Right cardiac atrium (tissue), 5 donors: ENCODE results near the gene ZBTB7B. TPM values are rescaled to one million over a fixed set of nuclear protein-coding genes. Genes with fewer than 3 reads are reported as not detected.

Experiments
- ATAC-seq, 2 donors: fragments of 200-7000 bp; cut with Tn5 transposase; one replicate each; pipeline versions ENCODE4 v1.8.0 to v1.9.1; 2020; ENCODE audit warnings: moderate library complexity in 2 of 2, mild to moderate bottlenecking in 1 of 2
- DNase-seq, 3 donors: peaks; one replicate each; pipeline ENCODE4 v3.0.0-alpha.2; 2020
- H3K27ac ChIP-seq: one replicate; pipeline ENCODE4 v1.5.1; 2013; ENCODE audit warnings: mild to moderate bottlenecking, low read length, control low read depth, moderate library complexity
- H3K27me3 ChIP-seq: one replicate; pipeline ENCODE4 v1.6.1; 2013; ENCODE audit not compliant: control insufficient read depth, insufficient read depth
- H3K4me1 ChIP-seq: one replicate; pipeline ENCODE4 v1.6.1; 2013; ENCODE audit warnings: low read length; ENCODE audit not compliant: control insufficient read depth, insufficient read depth
- H3K4me3 ChIP-seq: one replicate; pipeline ENCODE4 v1.5.1; 2013; ENCODE audit warnings: low read length, control low read depth
- H3K9me3 ChIP-seq: one replicate; pipeline ENCODE4 v1.6.1; 2013; ENCODE audit warnings: low read length; ENCODE audit not compliant: control insufficient read depth
- WGBS: extraction: QIAGEN DNeasy Blood & Tissue Kit; methylation state at CpG from one replicate; pipeline ENCODE4 v1.1.7; 2013; 5-methylcytosine and 5-hydroxymethylcytosine counted together
- intact Hi-C, 4 donors: fragments of 100-400 bp; cut with DNase I; formaldehyde crosslinking; loops; one replicate each; pipeline versions ENCODE4 v1.11.0 to v1.14.0; 2022 to 2023
- microRNA-seq, 2 donors: library from miRNA; unstranded; fragments of <30 nt; microRNA quantifications; one replicate each; pipeline ENCODE4 v1.2.0, GENCODE V29; 2020 to 2021
- polyA plus RNA-seq: library from polyadenylated mRNA; stranded (reverse); fragments of 200-250 nt; gene quantifications from one replicate; pipeline ENCODE4 v1.2.3, GENCODE V29; 2013
- total RNA-seq, 4 donors: library from RNA; stranded (reverse); fragmentation: NEBNext Ultra II Directional; extraction: Animal tissue kit (Norgen Biotek cat#: 25700); gene quantifications; one replicate each; pipeline ENCODE4 v1.2.1, GENCODE V29; 2021
- donor health status: healthy with polysubstance abuse.
- donor health status: DM: no; HTN: yes; CAD: no.
- donor health status: DM: no; HTN: no; CAD: no.
- donor health status: DM: no; HTN: yes; CAD: no; lungs with severe emphysema.
- donor health status: DM: yes; HTN: yes; CAD: no.

The ZBTB7B gene
- total and polyA plus RNA-seq, 5 donors, result 40.3 to 66.6 (median 50.7) TPM

DNA sequence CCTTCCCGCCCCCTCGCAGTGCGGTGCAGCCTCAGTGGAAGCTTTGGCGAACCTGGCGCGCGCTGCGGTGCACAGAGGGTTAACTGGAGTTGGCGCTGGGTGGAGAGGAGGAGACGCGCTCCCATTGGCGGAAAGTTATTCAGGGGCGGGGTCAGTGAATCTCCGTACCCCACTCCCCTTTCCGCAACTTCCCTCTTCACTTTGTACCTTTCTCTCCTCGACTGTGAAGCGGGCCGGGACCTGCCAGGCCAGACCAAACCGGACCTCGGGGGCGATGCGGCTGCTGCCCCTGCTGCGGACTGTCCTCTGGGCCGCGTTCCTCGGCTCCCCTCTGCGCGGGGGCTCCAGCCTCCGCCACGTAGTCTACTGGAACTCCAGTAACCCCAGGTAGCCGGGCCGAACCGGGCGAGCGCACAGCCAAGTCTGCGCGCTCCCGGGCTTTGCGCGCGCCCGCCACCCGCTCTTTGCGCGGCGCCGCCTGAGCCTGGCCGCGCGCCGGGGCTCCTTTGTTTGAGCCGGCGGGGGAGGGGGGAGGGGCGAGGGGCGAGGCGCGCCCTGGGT, 61.0 kb downstream of the ZBTB7B start, which contains the start of gene EFNA4:
Gene EFNA4, plus strand, starts transcription at position 191 of the 561 bp plus-strand sequence. Its CDS starts 84 bp downstream, at position 275.
- H3K4me1 ChIP-seq, result no peaks in the 10 kb centered on the region
- no peaks in the 10 kb centered on the region for H3K27me3 ChIP-seq
- intact Hi-C loops, result loop anchor here in 2 of 4 donors (10.0 kb wide), 2 partner anchors 89 to 109 kb away; partner anchors contain the start of genes CKS1B (in 1 of the 2), PBXIP1 (in 1 of the 2) and SHC1 (in 1 of the 2)
- peak within 1 kb of the TSS; percentile 81 for H3K4me3 ChIP-seq
- H3K9me3 ChIP-seq, result no peaks in the 10 kb centered on the region
- DNase-seq, result peak; percentile 84 to 92 (median 92)
- peak; percentile 86 to 90 for ATAC-seq
- WGBS, result under 1% methylated on average over 57 of the region's 57 CpGs
- peak within 1 kb of the TSS; percentile 82 for H3K27ac ChIP-seq

- no peaks in the 10 kb centered on the region for H3K9me3 ChIP-seq
- H3K4me3 ChIP-seq, result peak overlapping the region; percentile 81
- intact Hi-C loops, result loop anchor here in 2 of 4 donors (10.0 kb wide), 2 partner anchors 89 to 109 kb away; partner anchors contain the start of genes CKS1B (in 1 of the 2), PBXIP1 (in 1 of the 2) and SHC1 (in 1 of the 2)
- DNase-seq (no peak), ATAC-seq (peak; percentile 3 to 7)
- no peaks in the 10 kb centered on the region for H3K27me3 ChIP-seq
- WGBS, result 12% methylated on average over 14 of the region's 14 CpGs
- no peak overlapping the region for H3K27ac ChIP-seq
- no peaks in the 10 kb centered on the region for H3K4me1 ChIP-seq
These were observed 61.7 kb downstream of the ZBTB7B start for GRCh38 chr1:155064111-155064831.

- WGBS, result 76% methylated on average over 5 of the region's 5 CpGs
- H3K27ac ChIP-seq, result no peak overlapping the region
- peak in 2 of 3 donors; percentile 13 to 21 for DNase-seq
- ATAC-seq, result no peak
- no peaks in the 10 kb centered on the region for H3K4me1 ChIP-seq
- H3K27me3 ChIP-seq, result no peaks in the 10 kb centered on the region
- H3K9me3 ChIP-seq, result no peaks in the 10 kb centered on the region
- intact Hi-C loops, result loop anchor here in 2 of 4 donors (10.0 kb wide), 2 partner anchors 90 to 110 kb away; partner anchors contain the start of genes CKS1B (in 1 of the 2), PBXIP1 (in 1 of the 2) and SHC1 (in 1 of the 2)
- no peak overlapping the region for H3K4me3 ChIP-seq
These were observed 62.3 kb downstream of the ZBTB7B start for GRCh38 chr1:155064832-155065429.

DNA sequence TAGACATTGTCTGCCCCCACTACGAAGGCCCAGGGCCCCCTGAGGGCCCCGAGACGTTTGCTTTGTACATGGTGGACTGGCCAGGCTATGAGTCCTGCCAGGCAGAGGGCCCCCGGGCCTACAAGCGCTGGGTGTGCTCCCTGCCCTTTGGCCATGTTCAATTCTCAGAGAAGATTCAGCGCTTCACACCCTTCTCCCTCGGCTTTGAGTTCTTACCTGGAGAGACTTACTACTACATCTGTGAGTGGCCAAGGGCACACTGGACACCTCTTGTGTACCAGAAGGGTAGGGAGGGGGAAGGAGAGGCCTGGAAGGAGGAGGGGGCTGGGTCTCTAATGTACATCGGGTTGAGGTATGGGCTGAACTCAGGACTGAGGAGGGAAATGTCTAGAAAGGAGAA, 64.2 kb downstream of the ZBTB7B start:
- no peaks in the 10 kb centered on the region for H3K27me3 ChIP-seq
- 88% methylated on average over 8 of the region's 8 CpGs for WGBS
- no peaks in the 10 kb centered on the region for H3K9me3 ChIP-seq
- peaks cover 4% of the 10 kb centered on the region for H3K4me1 ChIP-seq
- intact Hi-C loops, result loop anchor here in 2 of 4 donors (2.0 to 10.0 kb wide), 3 partner anchors 16 to 112 kb away; partner anchors contain the start of genes CKS1B (in 1 of the 2), PBXIP1 (in 1 of the 2) and SHC1 (in 1 of the 2)
- DNase-seq (peak in 1 of 3 donors; percentile 47), ATAC-seq (no peak)
- H3K4me3 ChIP-seq, result no peak overlapping the region
- no peak overlapping the region for H3K27ac ChIP-seq

Small RNA genes lying within 50 kb of the gene (microRNA-seq; reads per million reads assigned to microRNA genes)
- 0 reads per million in 2 donors for gene MIR4258

Other genes with a start within 250 kb of the ZBTB7B start
- gene KCNN3, start 132.5 kb upstream of the ZBTB7B start, total RNA-seq, result 1 to 10 TPM; 2.4 to 3.8 (median 3.4) TPM
- gene KCNN3, start 132.5 kb upstream of the ZBTB7B start, polyA plus RNA-seq, result 1.2 TPM
- gene PMVK, start 66.1 kb upstream of the ZBTB7B start, total RNA-seq, result 10 to 100 TPM; 51.5 to 74.3 (median 61.8) TPM
- gene PMVK, start 66.1 kb upstream of the ZBTB7B start, polyA plus RNA-seq, result 74.0 TPM
- gene PBXIP1, start 46.7 kb upstream of the ZBTB7B start, total RNA-seq, result 100 to 1,000 TPM in 1 of 4 donors, 10 to 100 TPM in 3; 84.8 to 104 (median 90.1) TPM
- gene PBXIP1, start 46.7 kb upstream of the ZBTB7B start, polyA plus RNA-seq, result 82.9 TPM
- 10 to 100 TPM; 14.6 to 22.0 (median 18.6) TPM for gene PYGO2, start 41.0 kb upstream of the ZBTB7B start, total RNA-seq
- gene PYGO2, start 41.0 kb upstream of the ZBTB7B start, polyA plus RNA-seq, result 14.3 TPM
- gene SHC1, start 32.1 kb upstream of the ZBTB7B start, total RNA-seq, result 10 to 100 TPM; 63.2 to 81.7 (median 71.4) TPM
- 37.9 TPM for gene SHC1, start 32.1 kb upstream of the ZBTB7B start, polyA plus RNA-seq
- gene CKS1B, start 28.1 kb upstream of the ZBTB7B start, total RNA-seq, result 10 to 100 TPM; 19.9 to 28.1 (median 23.4) TPM
- 28.9 TPM for gene CKS1B, start 28.1 kb upstream of the ZBTB7B start, polyA plus RNA-seq
- gene FLAD1, start 19.5 kb upstream of the ZBTB7B start, total RNA-seq, result 10 to 100 TPM; 22.8 to 32.7 (median 25.2) TPM
- gene FLAD1, start 19.5 kb upstream of the ZBTB7B start, polyA plus RNA-seq, result 25.3 TPM
- not detected for gene LENEP, start 9.2 kb upstream of the ZBTB7B start, total RNA-seq
- not detected for gene LENEP, start 9.2 kb upstream of the ZBTB7B start, polyA plus RNA-seq
- under 1 TPM in 3 of 4 donors, not detected in 1; 0.25 to 0.33 (median 0.32) TPM for gene DCST2, start 31.0 kb downstream of the ZBTB7B start, total RNA-seq
- gene DCST2, start 31.0 kb downstream of the ZBTB7B start, polyA plus RNA-seq, result 0.23 TPM
- not detected for gene DCST1, start 31.0 kb downstream of the ZBTB7B start, total RNA-seq
- not detected for gene DCST1, start 31.0 kb downstream of the ZBTB7B start, polyA plus RNA-seq
- 100 to 1,000 TPM in 1 of 4 donors, 10 to 100 TPM in 3; 51.2 to 106 (median 63.6) TPM for gene ADAM15, start 48.5 kb downstream of the ZBTB7B start, total RNA-seq
- 68.4 TPM for gene ADAM15, start 48.5 kb downstream of the ZBTB7B start, polyA plus RNA-seq
- gene EFNA4, start 60.9 kb downstream of the ZBTB7B start, total RNA-seq, result 1 to 10 TPM; 3.3 to 4.2 (median 3.7) TPM
- 3.0 TPM for gene EFNA4, start 60.9 kb downstream of the ZBTB7B start, polyA plus RNA-seq
- gene EFNA3, start 76.0 kb downstream of the ZBTB7B start, total RNA-seq, result 1 to 10 TPM in 3 of 4 donors, under 1 TPM in 1; 0.78 to 1.9 (median 1.2) TPM
- 1.1 TPM for gene EFNA3, start 76.0 kb downstream of the ZBTB7B start, polyA plus RNA-seq
- 10 to 100 TPM; 25.4 to 41.4 (median 36.4) TPM for gene EFNA1, start 125.1 kb downstream of the ZBTB7B start, total RNA-seq
- 28.8 TPM for gene EFNA1, start 125.1 kb downstream of the ZBTB7B start, polyA plus RNA-seq
- gene SLC50A1, start 133.1 kb downstream of the ZBTB7B start, total RNA-seq, result 10 to 100 TPM in 2 of 4 donors, 1 to 10 TPM in 2; 8.1 to 10.1 (median 9.3) TPM
- 13.6 TPM for gene SLC50A1, start 133.1 kb downstream of the ZBTB7B start, polyA plus RNA-seq
- gene DPM3, start 137.7 kb downstream of the ZBTB7B start, total RNA-seq, result 10 to 100 TPM; 71.2 to 81.6 (median 74.6) TPM
- 186 TPM for gene DPM3, start 137.7 kb downstream of the ZBTB7B start, polyA plus RNA-seq
- 100 to 1,000 TPM; 122 to 150 (median 130) TPM for gene KRTCAP2, start 170.5 kb downstream of the ZBTB7B start, total RNA-seq
- 217 TPM for gene KRTCAP2, start 170.5 kb downstream of the ZBTB7B start, polyA plus RNA-seq
- under 1 TPM; 0.17 to 0.37 (median 0.26) TPM for gene TRIM46, start 171.0 kb downstream of the ZBTB7B start, total RNA-seq
- 0.18 TPM for gene TRIM46, start 171.0 kb downstream of the ZBTB7B start, polyA plus RNA-seq
- 10 to 100 TPM; 16.5 to 33.4 (median 20.1) TPM for gene THBS3, start 205.1 kb downstream of the ZBTB7B start, total RNA-seq
- 19.6 TPM for gene THBS3, start 205.1 kb downstream of the ZBTB7B start, polyA plus RNA-seq
- 10 to 100 TPM; 20.1 to 24.3 (median 21.1) TPM for gene MTX1, start 205.9 kb downstream of the ZBTB7B start, total RNA-seq
- 31.9 TPM for gene MTX1, start 205.9 kb downstream of the ZBTB7B start, polyA plus RNA-seq